Activated naive CD8-positive, alpha-beta T cell treated with anti-CD3 and anti-CD28 coated beads, Interleukin-2, amount 50 U/mL, for 16 hours (primary cell): ENCODE measurements around the gene HP1BP3.
"Not testable (repeated sequence)": the region's sequence is repeated elsewhere in the genome, so short reads cannot be mapped to it uniquely, and the experiment has no call there.

Source experiments
- DNase-seq: peaks from one replicate; pipeline ENCODE4 v3.0.0-alpha.2; 2020; ENCODE audit warnings: low read depth, low spot score

HP1BP3 gene

GRCh38 chr1:20727746-20728316 is 59.3 kb downstream of the HP1BP3 start:
- no peak for DNase-seq

GRCh38 chr1:20726932-20727745 is 60.0 kb downstream of the HP1BP3 start:
- DNase-seq, result no peak

- DNase-seq, result no peak
Observed at GRCh38 chr1:20726118-20726911, 60.8 kb downstream of the HP1BP3 start.

GRCh38 chr1:20725189-20726117 is 61.7 kb downstream of the HP1BP3 start:
- DNase-seq, result no peak

- DNase-seq, result no peak
Observed at GRCh38 chr1:20724364-20725188, 62.5 kb downstream of the HP1BP3 start.

GRCh38 chr1:20723537-20724363 is 63.4 kb downstream of the HP1BP3 start:
- no peak for DNase-seq

GRCh38 chr1:20723159-20723536 is 64.0 kb downstream of the HP1BP3 start:
- DNase-seq, result no peak

GRCh38 chr1:20721117-20722061 is 65.7 kb downstream of the HP1BP3 start:
- no peak for DNase-seq

- DNase-seq, result no peak
Observed at GRCh38 chr1:20720631-20721091, 66.4 kb downstream of the HP1BP3 start.

- no peak for DNase-seq
Observed at GRCh38 chr1:20719871-20720620, 67.1 kb downstream of the HP1BP3 start.

- no peak for DNase-seq
Observed at GRCh38 chr1:20719261-20719660, 67.8 kb downstream of the HP1BP3 start.

- not testable (repeated sequence) for DNase-seq
Observed at GRCh38 chr1:20718343-20718882, 68.7 kb downstream of the HP1BP3 start.

- DNase-seq, result peak; percentile 18
Observed at GRCh38 chr1:20717452-20718342, 69.4 kb downstream of the HP1BP3 start, which contains the start of gene KIF17. Gene KIF17, minus strand, starts transcription at chr1:20718007. Its CDS starts 301 bp downstream, at chr1:20717706.

- no peak for DNase-seq
Observed at GRCh38 chr1:20716232-20716631, 70.9 kb downstream of the HP1BP3 start.

GRCh38 chr1:20715406-20715805 is 71.7 kb downstream of the HP1BP3 start:
- DNase-seq, result no peak

GRCh38 chr1:20713440-20713839 is 73.7 kb downstream of the HP1BP3 start:
- no peak for DNase-seq
